Heart left ventricle (tissue), 13 donors: ENCODE measurements around the gene POLR3F.

Experiments used
- CTCF ChIP-seq, 12 donors: fragments of 200-600 bp; sonication (generic) in 4 of 12; IDR thresholded peaks; one replicate each; pipeline versions ENCODE4 v1.5.0 to v1.8.0; 2018 to 2022; ENCODE audit warnings: antibody characterized with exemption in 12 of 12, mild to moderate bottlenecking in 5 of 12
- POLR2A ChIP-seq, 2 donors: fragments of 450-650 bp; IDR thresholded peaks; one replicate each; pipeline ENCODE4 v1.6.1; 2017; ENCODE audit warnings: antibody characterized with exemption in 2 of 2, mild to moderate bottlenecking in 2 of 2, moderate library complexity in 2 of 2
- donor health status: ischemic (EF 13 %, LVEDD 7.1; RV severe dilation, severe dysfunction).
- donor health status: DM: no; HTN: yes; CAD: no.
- donor health status: DM: no; HTN: no; CAD: no.
- donor health status: ischemic (EF 25% LVEDD 6.9; RV normal size, moderate dysfunction).
- donor health status: ischemic (EF 25% LVEDD 5.7; RV mildly dilated, moderate dysfunction).
- donor health status: ischemic (EF 35%, LVEDD 5.7; RV mildly dilated, moderate dysfunction).
- donor health status: nonischemic (EF 11% LVEDD 7.7; RV severe dilation, severe dysfunction).
- donor health status: DM: yes; HTN: yes; CAD: no.
- donor health status: PGD.
- donor health status: ischemic (EF 29% LVEDD 5.4; RV normal size, mild dysfunction).
- donor health status: nonischemic (EF 23%, LVEDD 6.1; RV moderate dilation, normal function).

- TF ChIP-seq CTCF (IDR thresholded peaks at IDR 0.05) = no peak
- no peak for TF ChIP-seq POLR2A (IDR thresholded peaks at IDR 0.05)
Measured at GRCh38 chr20:18532626-18533025, 65.4 kb downstream of the POLR3F start.
